Type B pancreatic cell (in vitro differentiated cells): ENCODE data around the gene PLA1A. TPM values are rescaled to one million over a fixed set of nuclear protein-coding genes. Genes with fewer than 3 reads are reported as not detected.

Experiments used
- DNase-seq: peaks from one replicate; pipeline ENCODE4 v3.0.0; 2021; ENCODE audit warnings: mixed read lengths; ENCODE audit not compliant: unreplicated experiment; ENCODE audit errors: extremely low spot score
- H3K27ac Mint-ChIP-seq: 2 replicates; pipeline ENCODE4 v1.8.0; 2021; ENCODE audit warnings: mild to moderate bottlenecking, mixed read lengths
- H3K27me3 Mint-ChIP-seq: 2 replicates; pipeline ENCODE4 v1.8.0; 2021; ENCODE audit warnings: mixed read lengths
- H3K36me3 Mint-ChIP-seq: 2 replicates; pipeline ENCODE4 v1.8.0; 2021; ENCODE audit warnings: mixed read lengths
- H3K4me1 Mint-ChIP-seq: one replicate; pipeline ENCODE4 v1.8.0; 2021; ENCODE audit warnings: mixed read lengths; ENCODE audit not compliant: unreplicated experiment
- H3K4me3 Mint-ChIP-seq: 2 replicates; pipeline ENCODE4 v1.8.0; 2021; ENCODE audit warnings: mild to moderate bottlenecking, mixed read lengths
- H3K9me3 Mint-ChIP-seq: 2 replicates; pipeline ENCODE4 v1.8.0; 2021; ENCODE audit warnings: mixed read lengths
- CTCF ChIP-seq: fragments of 200-600 bp; sonication (generic); conservative IDR thresholded peaks from 2 replicates; pipeline ENCODE4 v1.5.0; 2021; ENCODE audit warnings: antibody characterized with exemption, mild to moderate bottlenecking
- total RNA-seq: library from RNA; stranded (reverse); gene quantifications from 2 replicates; pipeline ENCODE4 v1.2.1, GENCODE V29; 2021; ENCODE audit warnings: low replicate concordance

Gene PLA1A
- total RNA-seq, 1 donor from 2014 or later = 1.6 TPM

GRCh38 chr3:119669906-119670570 is 72.4 kb downstream of the PLA1A start:
- Mint-ChIP-seq H3K4me3 (no peak overlapping the region), H3K4me1 (peaks cover 4% of the 10 kb centered on the region), H3K27me3 (no peaks in the 10 kb centered on the region), H3K27ac (no peak overlapping the region), H3K9me3 (no peaks in the 10 kb centered on the region), H3K36me3 (peaks cover 28% of the 10 kb centered on the region)
- no peak for TF ChIP-seq CTCF
- no peak for DNase-seq

GRCh38 chr3:119672776-119673175 is 75.1 kb downstream of the PLA1A start:
- Mint-ChIP-seq H3K36me3 (peaks cover 24% of the 10 kb centered on the region), H3K4me3 (no peak overlapping the region), H3K9me3 (no peaks in the 10 kb centered on the region), H3K4me1 (peaks cover 25% of the 10 kb centered on the region), H3K27ac (no peak overlapping the region), H3K27me3 (no peaks in the 10 kb centered on the region)
- no peak for DNase-seq
- no peak for TF ChIP-seq CTCF

GRCh38 chr3:119673875-119674274 is 76.2 kb downstream of the PLA1A start:
- Mint-ChIP-seq H3K27ac (no peak overlapping the region), H3K36me3 (peaks cover 24% of the 10 kb centered on the region), H3K4me3 (no peak overlapping the region), H3K4me1 (peaks cover 26% of the 10 kb centered on the region), H3K27me3 (no peaks in the 10 kb centered on the region), H3K9me3 (no peaks in the 10 kb centered on the region)
- DNase-seq = no peak
- no peak for TF ChIP-seq CTCF

GRCh38 chr3:119675188-119675874 is 77.6 kb downstream of the PLA1A start:
- Mint-ChIP-seq H3K4me3 (peak overlapping the region; percentile 93), H3K27ac (peak overlapping the region; percentile 75), H3K27me3 (no peaks in the 10 kb centered on the region), H3K4me1 (peaks cover 26% of the 10 kb centered on the region), H3K36me3 (peaks cover 14% of the 10 kb centered on the region), H3K9me3 (no peaks in the 10 kb centered on the region)
- TF ChIP-seq CTCF = no peak
- DNase-seq = no peak

- no peak for DNase-seq
- peak overlapping the region; percentile 93 for H3K4me3 Mint-ChIP-seq
- H3K36me3 Mint-ChIP-seq = peaks cover 9% of the 10 kb centered on the region
- TF ChIP-seq CTCF = no peak
- H3K9me3 Mint-ChIP-seq = no peaks in the 10 kb centered on the region
- no peaks in the 10 kb centered on the region for H3K27me3 Mint-ChIP-seq
- peaks cover 26% of the 10 kb centered on the region for H3K4me1 Mint-ChIP-seq
- peak overlapping the region; percentile 75 for H3K27ac Mint-ChIP-seq
Measured at GRCh38 chr3:119676020-119676419, 78.3 kb downstream of the PLA1A start.
